GM23338 (cell line): ENCODE data around the gene LNX2. TPM values are rescaled to one million over a fixed set of nuclear protein-coding genes. Genes with fewer than 3 reads are reported as not detected.
A peak's percentile ranks its signal among the peaks of the same experiment; 100 is the strongest.

Experiments used
- ATAC-seq: fragments of 200-7000 bp; cut with Tn5 transposase; 3 replicates; pipeline ENCODE4 v1.9.1; 2020
- DNase-seq: peaks from one replicate; pipeline ENCODE4 v3.0.0-alpha.2; 2015; ENCODE audit warnings: low spot score
- H2AFZ ChIP-seq: fragments of 200-600 bp; sonication (generic); 2 replicates; pipeline ENCODE4 v1.8.0; 2016; ENCODE audit warnings: antibody characterized with exemption, mild to moderate bottlenecking, moderate library complexity
- H3F3A ChIP-seq: fragments of 200-600 bp; sonication (generic); replicated peaks from 2 replicates; pipeline ENCODE4 v1.8.0; 2017; ENCODE audit warnings: antibody characterized with exemption, mixed run types, low read depth
- H3K27ac ChIP-seq: fragments of 200-600 bp; sonication (generic); 2 replicates; pipeline ENCODE4 v1.6.1; 2016; ENCODE audit warnings: low read depth
- H3K27me3 ChIP-seq: fragments of 200-600 bp; sonication (generic); 2 replicates; pipeline ENCODE4 v1.8.0; 2016; ENCODE audit warnings: mild to moderate bottlenecking, mixed run types, moderate library complexity; ENCODE audit not compliant: insufficient read depth
- H3K36me3 ChIP-seq: fragments of 200-600 bp; sonication (generic); 2 replicates; pipeline ENCODE4 v1.8.0; 2016; ENCODE audit warnings: mild to moderate bottlenecking; ENCODE audit not compliant: insufficient read depth
- H3K4me1 ChIP-seq: fragments of 200-600 bp; sonication (generic); 2 replicates; pipeline ENCODE4 v1.8.0; 2016; ENCODE audit warnings: mild to moderate bottlenecking, moderate library complexity; ENCODE audit not compliant: insufficient read depth
- H3K4me2 ChIP-seq: fragments of 200-600 bp; sonication (generic); 2 replicates; pipeline ENCODE4 v1.7.1; 2017; ENCODE audit warnings: mixed run types
- H3K4me3 ChIP-seq: fragments of 200-600 bp; sonication (generic); 2 replicates; pipeline ENCODE4 v1.6.1; 2016; ENCODE audit warnings: mixed run types
- H3K79me2 ChIP-seq: fragments of 200-600 bp; sonication (generic); replicated peaks from 2 replicates; pipeline ENCODE4 v1.8.0; 2017; ENCODE audit warnings: mild to moderate bottlenecking; ENCODE audit not compliant: insufficient read depth
- H3K9me2 ChIP-seq: fragments of 200-600 bp; sonication (generic); 2 replicates; pipeline ENCODE4 v1.8.0; 2017; ENCODE audit not compliant: insufficient read depth
- H4K20me1 ChIP-seq: fragments of 200-600 bp; sonication (generic); replicated peaks from 2 replicates; pipeline ENCODE4 v1.8.0; 2017; ENCODE audit warnings: mild to moderate bottlenecking; ENCODE audit not compliant: insufficient read depth
- H3K27ac Mint-ChIP-seq: 2 replicates; pipeline ENCODE4 v1.8.0; 2020; ENCODE audit warnings: inconsistent platforms, mild to moderate bottlenecking, moderate library complexity, mixed read lengths
- H3K27me3 Mint-ChIP-seq: 3 replicates; pipeline ENCODE4 v1.8.0; 2022; ENCODE audit warnings: low read depth, mild to moderate bottlenecking, moderate library complexity, mixed read lengths, inconsistent platforms; ENCODE audit not compliant: insufficient read depth, poor library complexity
- H3K36me3 Mint-ChIP-seq: 3 replicates; pipeline ENCODE4 v1.8.0; 2021; ENCODE audit warnings: low read depth, mild to moderate bottlenecking, inconsistent platforms, moderate library complexity, mixed read lengths
- H3K4me1 Mint-ChIP-seq: 3 replicates; pipeline ENCODE4 v1.8.0; 2020; ENCODE audit warnings: mild to moderate bottlenecking, inconsistent platforms, mixed read lengths
- H3K4me3 Mint-ChIP-seq: 3 replicates; pipeline ENCODE4 v1.8.0; 2021; ENCODE audit warnings: moderate library complexity, mild to moderate bottlenecking, inconsistent platforms, mixed read lengths
- H3K9me3 Mint-ChIP-seq: 3 replicates; pipeline ENCODE4 v1.8.0; 2020; ENCODE audit warnings: moderate library complexity, mild to moderate bottlenecking, inconsistent platforms, mixed read lengths
- CREB1 ChIP-seq: fragments of 250-450 bp; sonication (Bioruptor Pico); IDR thresholded peaks from 2 replicates; pipeline ENCODE4 v1.5.0; 2020; ENCODE audit warnings: low read depth, mild to moderate bottlenecking, moderate library complexity
- EZH2 ChIP-seq: fragments of 200-600 bp; sonication (generic); IDR thresholded peaks from one replicate; pipeline ENCODE4 v1.8.0; 2017; ENCODE audit warnings: antibody characterized with exemption, mild to moderate bottlenecking, low read depth; ENCODE audit not compliant: unreplicated experiment
- EZH2phosphoT487 ChIP-seq: fragments of 200-600 bp; sonication (generic); IDR thresholded peaks from one replicate; pipeline ENCODE4 v1.8.1; 2018; ENCODE audit warnings: antibody characterized with exemption; ENCODE audit not compliant: unreplicated experiment
- JUNB ChIP-seq: IDR thresholded peaks from one replicate; pipeline ENCODE4 v1.6.1; 2016; ENCODE audit warnings: antibody characterized with exemption; ENCODE audit not compliant: unreplicated experiment
- NANOG ChIP-seq: IDR thresholded peaks from 2 replicates; pipeline ENCODE4 v1.6.1; 2016; ENCODE audit warnings: antibody characterized with exemption, borderline replicate concordance
- POLR2AphosphoS5 ChIP-seq: IDR thresholded peaks from 2 replicates; pipeline ENCODE4 v1.6.1; 2016; ENCODE audit warnings: antibody characterized with exemption, low read depth
- REST ChIP-seq: IDR thresholded peaks from one replicate; pipeline ENCODE4 v1.6.1; 2018; ENCODE audit warnings: antibody characterized with exemption; ENCODE audit not compliant: unreplicated experiment
- STAT1 ChIP-seq: IDR thresholded peaks from one replicate; pipeline ENCODE4 v1.6.1; 2016; ENCODE audit warnings: antibody characterized with exemption; ENCODE audit not compliant: unreplicated experiment
- ZNF114 ChIP-seq: fragments of 250-450 bp; sonication (Bioruptor Pico); IDR thresholded peaks from 2 replicates; pipeline ENCODE4 v1.5.0; 2020; ENCODE audit warnings: mild to moderate bottlenecking, moderate library complexity
- ZNF331 ChIP-seq: fragments of 250-450 bp; sonication (Bioruptor Pico); IDR thresholded peaks from 2 replicates; pipeline ENCODE4 v1.5.0; 2020; ENCODE audit warnings: low read depth, mild to moderate bottlenecking, moderate library complexity
- ZNF462 ChIP-seq: fragments of 250-450 bp; sonication (Bioruptor Pico); IDR thresholded peaks from 2 replicates; pipeline ENCODE4 v1.5.0; 2020; ENCODE audit warnings: mild to moderate bottlenecking, moderate library complexity
- polyA plus RNA-seq: library from polyadenylated mRNA; unstranded; fragments of >200 nt; fragmentation: Nextera tagmentation; extraction: Ambion mirVana; gene quantifications from 2 replicates; pipeline ENCODE4 v1.2.1, GENCODE V29; 2016
- total RNA-seq: library from RNA; depleted of rRNA; stranded (reverse); fragments of >200 nt; shearing (Covaris generic); gene quantifications from 2 replicates; pipeline ENCODE4 v1.2.3, GENCODE V29; 2014
- TF ChIP-seq, protein P1 (sequence below): IDR thresholded peaks from 2 replicates; pipeline ENCODE4 v1.6.1; 2016; ENCODE audit warnings: antibody characterized with exemption
- TF ChIP-seq, protein P2 (sequence below), 2 experiments: fragments of 200-600 bp in 1 of 2; sonication (generic) in 1 of 2; conservative IDR thresholded peaks; 2 replicates each; pipeline versions ENCODE4 v1.5.1 to v1.6.1; 2016 to 2017; ENCODE audit warnings: antibody characterized with exemption in 2 of 2, low read depth in 2 of 2, mild to moderate bottlenecking in 2 of 2, moderate library complexity in 1 of 2

The LNX2 gene
- total and polyA plus RNA-seq, 2 experiments from 2014 or later, result 3.7 to 18.0 TPM

DNA sequence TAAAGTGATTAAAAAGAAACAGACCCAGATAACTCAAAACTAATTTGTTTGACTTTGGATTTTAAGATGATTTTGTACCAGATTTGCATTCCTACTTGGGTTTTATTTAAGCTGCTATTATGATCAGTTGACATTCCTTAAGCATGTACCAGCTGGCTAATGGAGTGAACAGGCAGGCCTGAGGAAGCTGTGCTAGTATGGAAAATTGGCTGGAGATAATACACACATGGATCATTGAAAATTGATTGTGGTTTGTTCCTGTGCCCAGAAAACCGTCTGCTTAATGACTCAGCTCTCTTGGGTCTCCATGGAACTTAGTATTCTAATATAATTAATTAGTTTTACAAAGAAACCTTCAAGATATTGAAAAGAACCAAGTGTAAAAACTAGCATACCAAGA is 24.0 kb upstream of the LNX2 start:
- Mint-ChIP-seq H3K27ac (peak overlapping the region; percentile 25), H3K27me3 (no peaks in the 10 kb centered on the region), H3K36me3 (peaks cover 23% of the 10 kb centered on the region), H3K9me3 (peaks cover 10% of the 10 kb centered on the region), H3K4me1 (peaks cover 15% of the 10 kb centered on the region; the same call in 2 of the 3 replicates), H3K4me3 (no peak overlapping the region)
- Histone ChIP-seq H3F3A (no peaks in the 10 kb centered on the region), H3K4me3 (no peak overlapping the region), H3K27me3 (no peaks in the 10 kb centered on the region), H3K79me2 (peaks cover 38% of the 10 kb centered on the region), H2AFZ (no peak overlapping the region), H3K9me2 (no peaks in the 10 kb centered on the region), H4K20me1 (peaks cover 9% of the 10 kb centered on the region), H3K36me3 (peaks cover 10% of the 10 kb centered on the region), H3K27ac (no peak overlapping the region), H3K4me1 (0 out of 2 replicates have a peak, but pooled peaks cover 9% of the 10 kb centered on the region), H3K4me2 (no peak overlapping the region)
- TF ChIP-seq POLR2AphosphoS5 (no peak), REST (no peak), EZH2 (no peak), CREB1 (no peak), ZNF331 (CRISPR knock-in tag) (no peak), NANOG (no peak), ZNF114 (CRISPR knock-in tag) (no peak), JUNB (no peak), EZH2phosphoT487 (no peak), ZNF462 (no peak), STAT1 (no peak)
- TF ChIP-seq, protein P1, sequence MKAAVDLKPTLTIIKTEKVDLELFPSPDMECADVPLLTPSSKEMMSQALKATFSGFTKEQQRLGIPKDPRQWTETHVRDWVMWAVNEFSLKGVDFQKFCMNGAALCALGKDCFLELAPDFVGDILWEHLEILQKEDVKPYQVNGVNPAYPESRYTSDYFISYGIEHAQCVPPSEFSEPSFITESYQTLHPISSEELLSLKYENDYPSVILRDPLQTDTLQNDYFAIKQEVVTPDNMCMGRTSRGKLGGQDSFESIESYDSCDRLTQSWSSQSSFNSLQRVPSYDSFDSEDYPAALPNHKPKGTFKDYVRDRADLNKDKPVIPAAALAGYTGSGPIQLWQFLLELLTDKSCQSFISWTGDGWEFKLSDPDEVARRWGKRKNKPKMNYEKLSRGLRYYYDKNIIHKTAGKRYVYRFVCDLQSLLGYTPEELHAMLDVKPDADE, result no peak
- TF ChIP-seq, protein P2, sequence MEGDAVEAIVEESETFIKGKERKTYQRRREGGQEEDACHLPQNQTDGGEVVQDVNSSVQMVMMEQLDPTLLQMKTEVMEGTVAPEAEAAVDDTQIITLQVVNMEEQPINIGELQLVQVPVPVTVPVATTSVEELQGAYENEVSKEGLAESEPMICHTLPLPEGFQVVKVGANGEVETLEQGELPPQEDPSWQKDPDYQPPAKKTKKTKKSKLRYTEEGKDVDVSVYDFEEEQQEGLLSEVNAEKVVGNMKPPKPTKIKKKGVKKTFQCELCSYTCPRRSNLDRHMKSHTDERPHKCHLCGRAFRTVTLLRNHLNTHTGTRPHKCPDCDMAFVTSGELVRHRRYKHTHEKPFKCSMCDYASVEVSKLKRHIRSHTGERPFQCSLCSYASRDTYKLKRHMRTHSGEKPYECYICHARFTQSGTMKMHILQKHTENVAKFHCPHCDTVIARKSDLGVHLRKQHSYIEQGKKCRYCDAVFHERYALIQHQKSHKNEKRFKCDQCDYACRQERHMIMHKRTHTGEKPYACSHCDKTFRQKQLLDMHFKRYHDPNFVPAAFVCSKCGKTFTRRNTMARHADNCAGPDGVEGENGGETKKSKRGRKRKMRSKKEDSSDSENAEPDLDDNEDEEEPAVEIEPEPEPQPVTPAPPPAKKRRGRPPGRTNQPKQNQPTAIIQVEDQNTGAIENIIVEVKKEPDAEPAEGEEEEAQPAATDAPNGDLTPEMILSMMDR (conservative IDR thresholded peaks at IDR 0.05; ENCODE audit: low read depth in 2 of 2), result no peak
- DNase-seq (no peak), ATAC-seq (no peak)
